VCaP (cell line): ENCODE results near the gene CEP68.

ENCODE experiments used
- H3K27ac ChIP-seq: fragments of 450-650 bp; 2 replicates; pipeline ENCODE4 v1.5.1; 2017
- CTCF ChIP-seq: fragments of 450-650 bp; conservative IDR thresholded peaks from 2 replicates; pipeline ENCODE4 v1.5.1; 2017; ENCODE audit warnings: mild to moderate bottlenecking, moderate library complexity

Gene CEP68

DNA sequence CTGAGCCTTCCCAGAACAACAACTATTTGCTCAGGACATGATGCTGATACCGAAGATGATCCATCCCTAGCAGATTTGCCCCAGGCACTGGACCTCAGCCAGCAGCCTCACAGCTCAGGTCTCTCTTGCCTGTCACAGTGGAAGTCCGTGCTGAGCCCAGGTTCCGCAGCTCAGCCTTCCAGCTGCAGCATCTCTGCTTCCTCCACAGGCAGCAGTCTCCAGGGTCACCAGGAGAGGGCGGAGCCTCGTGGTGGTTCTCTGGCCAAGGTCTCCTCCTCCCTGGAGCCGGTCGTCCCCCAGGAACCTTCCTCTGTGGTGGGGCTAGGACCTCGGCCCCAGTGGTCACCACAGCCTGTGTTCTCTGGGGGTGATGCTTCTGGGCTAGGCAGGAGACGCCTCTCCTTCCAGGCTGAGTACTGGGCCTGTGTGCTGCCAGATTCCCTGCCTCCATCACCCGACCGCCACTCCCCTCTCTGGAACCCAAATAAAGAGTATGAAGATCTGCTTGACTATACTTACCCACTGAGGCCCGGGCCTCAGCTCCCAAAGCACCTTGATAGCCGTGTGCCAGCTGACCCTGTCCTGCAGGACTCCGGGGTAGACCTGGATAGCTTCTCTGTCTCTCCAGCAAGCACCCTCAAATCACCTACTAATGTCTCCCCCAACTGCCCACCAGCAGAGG, 15.4 kb downstream of the CEP68 start:
- peak; percentile 76 for TF ChIP-seq CTCF
- peak overlapping the region; percentile 44 for H3K27ac ChIP-seq

DNA sequence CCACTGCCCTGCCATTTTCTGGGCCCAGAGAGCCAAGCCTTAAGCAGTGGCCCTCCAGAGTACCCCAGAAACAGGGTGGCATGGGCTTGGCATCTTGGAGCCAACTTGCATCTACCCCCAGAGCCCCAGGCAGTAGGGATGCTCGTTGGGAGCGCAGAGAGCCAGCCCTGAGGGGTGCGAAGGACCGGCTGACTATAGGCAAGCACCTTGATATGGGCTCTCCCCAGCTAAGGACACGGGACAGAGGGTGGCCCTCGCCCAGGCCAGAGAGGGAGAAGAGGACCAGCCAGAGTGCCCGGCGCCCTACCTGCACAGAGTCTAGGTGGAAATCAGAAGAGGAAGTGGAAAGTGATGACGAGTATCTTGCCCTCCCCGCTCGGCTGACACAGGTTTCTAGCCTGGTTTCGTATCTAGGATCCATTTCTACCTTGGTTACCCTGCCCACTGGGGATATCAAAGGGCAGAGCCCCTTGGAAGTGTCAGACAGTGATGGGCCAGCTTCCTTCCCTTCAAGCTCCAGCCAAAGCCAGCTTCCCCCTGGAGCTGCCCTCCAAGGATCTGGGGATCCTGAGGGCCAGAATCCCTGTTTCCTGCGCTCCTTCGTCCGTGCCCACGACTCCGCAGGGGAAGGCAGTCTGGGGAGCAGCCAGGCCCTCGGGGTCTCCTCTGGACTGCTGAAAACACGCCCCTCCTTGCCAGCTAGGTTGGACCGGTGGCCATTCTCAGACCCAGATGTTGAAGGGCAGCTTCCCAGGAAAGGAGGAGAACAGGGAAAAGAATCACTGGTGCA, 16.2 kb downstream of the CEP68 start:
- TF ChIP-seq CTCF, result no peak
- peak overlapping the region; percentile 44 for H3K27ac ChIP-seq

DNA sequence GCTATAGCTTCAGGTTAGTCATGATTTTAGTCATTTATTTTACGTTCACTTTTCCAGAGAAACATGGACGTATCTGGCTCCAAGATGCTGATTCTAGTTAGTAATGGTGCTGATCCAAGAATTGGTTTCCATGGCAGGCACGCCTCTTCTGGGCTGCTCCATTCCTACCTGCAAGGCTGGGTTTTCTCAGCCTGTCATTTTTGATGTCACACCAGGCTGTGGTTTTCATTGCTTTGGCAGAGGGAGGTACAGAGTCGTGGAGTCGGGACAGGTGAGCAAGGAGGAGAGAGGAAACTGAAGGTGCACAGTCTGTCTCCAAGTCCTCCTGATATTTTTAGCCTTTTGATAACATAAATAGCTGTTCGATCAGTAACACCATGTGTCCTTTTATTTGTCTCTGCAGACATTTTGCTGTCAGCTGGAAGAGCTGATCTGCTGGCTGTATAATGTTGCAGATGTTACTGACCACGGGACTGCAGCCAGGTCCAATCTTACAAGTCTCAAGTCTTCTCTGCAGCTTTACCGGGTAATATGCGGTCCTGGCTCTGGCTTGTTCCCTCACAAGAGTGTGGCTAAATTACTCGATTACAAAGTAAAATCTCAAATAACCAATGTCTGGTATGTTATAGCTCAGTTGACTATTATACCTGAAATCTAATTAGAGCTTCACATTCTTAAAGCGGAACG, 17.8 kb downstream of the CEP68 start:
- no peak for TF ChIP-seq CTCF
- no peak overlapping the region for H3K27ac ChIP-seq

DNA sequence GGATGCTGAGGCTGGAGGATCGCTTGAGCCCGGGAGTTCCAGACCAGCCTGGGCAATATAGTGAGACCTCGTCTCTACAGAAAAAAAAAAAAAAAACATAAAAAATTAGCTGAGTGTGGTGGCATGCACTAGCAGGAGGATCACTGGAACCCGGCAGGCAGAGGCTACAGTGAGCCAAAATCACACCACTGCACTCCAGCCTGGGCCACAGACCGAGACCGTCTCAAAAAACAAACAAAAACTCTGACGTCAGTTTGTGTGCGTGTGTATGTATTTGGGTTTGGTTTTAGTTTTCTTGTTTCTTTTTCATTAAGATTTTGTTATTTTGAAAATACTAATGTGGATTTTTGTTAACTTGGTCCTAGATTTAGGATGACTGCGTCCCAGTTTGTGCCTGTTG, 19.0 kb downstream of the CEP68 start:
- no peak for TF ChIP-seq CTCF
- H3K27ac ChIP-seq, result no peak overlapping the region

- H3K27ac ChIP-seq, result no peak overlapping the region
- no peak for TF ChIP-seq CTCF
Measured at GRCh38 chr2:65075605-65076344, 19.6 kb downstream of the CEP68 start.

DNA sequence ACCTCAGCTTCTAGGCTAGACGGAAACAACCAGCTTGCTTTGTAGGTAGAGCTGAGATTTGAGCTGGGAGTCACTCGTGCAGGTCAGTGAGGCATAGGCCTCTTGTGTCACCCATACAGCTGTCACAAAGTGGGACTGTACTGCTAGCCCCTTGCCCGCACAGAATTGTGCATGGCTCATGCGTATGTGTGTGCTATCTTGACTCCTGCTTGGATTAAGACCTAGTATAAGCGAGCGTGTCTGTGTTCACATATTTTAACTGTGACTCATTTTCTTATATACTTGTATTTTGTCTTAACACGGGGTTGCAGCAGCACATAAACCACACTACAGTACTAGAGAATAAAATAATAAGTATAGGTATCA, 20.1 kb downstream of the CEP68 start:
- no peak for TF ChIP-seq CTCF
- H3K27ac ChIP-seq, result no peak overlapping the region

GRCh38 chr2:65077898-65078297, 21.7 kb downstream of the CEP68 start:
- H3K27ac ChIP-seq, result no peak overlapping the region
- TF ChIP-seq CTCF, result no peak
